Activated naive CD4-positive, alpha-beta T cell treated with anti-CD3 and anti-CD28 coated beads, Interleukin-2, amount 50 U/mL, for 24 hours (primary cell): ENCODE results near the gene RASGRP3.
A peak's percentile ranks its signal among the peaks of the same experiment; 100 is the strongest.

Experiments
- H3K27ac Mint-ChIP-seq: one replicate; pipeline ENCODE4 v1.8.0; 2021; ENCODE audit warnings: mild to moderate bottlenecking, mixed read lengths
- H3K27me3 Mint-ChIP-seq: one replicate; pipeline ENCODE4 v1.8.0; 2021; ENCODE audit warnings: mixed read lengths
- H3K36me3 Mint-ChIP-seq: one replicate; pipeline ENCODE4 v1.8.0; 2021; ENCODE audit warnings: mixed read lengths
- H3K4me1 Mint-ChIP-seq: one replicate; pipeline ENCODE4 v1.8.0; 2021; ENCODE audit warnings: mixed read lengths
- H3K4me3 Mint-ChIP-seq: one replicate; pipeline ENCODE4 v1.8.0; 2021; ENCODE audit warnings: mild to moderate bottlenecking, mixed read lengths
- H3K9me3 Mint-ChIP-seq: one replicate; pipeline ENCODE4 v1.8.0; 2021; ENCODE audit warnings: mixed read lengths

The RASGRP3 gene

GRCh38 chr2:33560017-33560416 is 83.6 kb downstream of the RASGRP3 start:
- Mint-ChIP-seq H3K4me1 (no peaks in the 10 kb centered on the region), H3K27ac (no peak overlapping the region), H3K9me3 (no peaks in the 10 kb centered on the region), H3K36me3 (peaks cover 13% of the 10 kb centered on the region), H3K4me3 (no peak overlapping the region), H3K27me3 (no peaks in the 10 kb centered on the region)

- peaks cover 13% of the 10 kb centered on the region for H3K36me3 Mint-ChIP-seq
- H3K9me3 Mint-ChIP-seq = no peaks in the 10 kb centered on the region
- H3K4me1 Mint-ChIP-seq = no peaks in the 10 kb centered on the region
- no peak overlapping the region for H3K27ac Mint-ChIP-seq
- H3K4me3 Mint-ChIP-seq = no peak overlapping the region
- no peaks in the 10 kb centered on the region for H3K27me3 Mint-ChIP-seq
Measured at GRCh38 chr2:33561872-33562271, 85.4 kb downstream of the RASGRP3 start.

GRCh38 chr2:33570681-33571080 is 94.2 kb downstream of the RASGRP3 start:
- no peaks in the 10 kb centered on the region for H3K36me3 Mint-ChIP-seq
- no peak overlapping the region for H3K4me3 Mint-ChIP-seq
- H3K9me3 Mint-ChIP-seq = no peaks in the 10 kb centered on the region
- no peaks in the 10 kb centered on the region for H3K27me3 Mint-ChIP-seq
- H3K27ac Mint-ChIP-seq = no peak overlapping the region
- H3K4me1 Mint-ChIP-seq = no peaks in the 10 kb centered on the region

- H3K4me1 Mint-ChIP-seq = no peaks in the 10 kb centered on the region
- H3K9me3 Mint-ChIP-seq = no peaks in the 10 kb centered on the region
- H3K4me3 Mint-ChIP-seq = no peak overlapping the region
- H3K27me3 Mint-ChIP-seq = no peaks in the 10 kb centered on the region
- H3K36me3 Mint-ChIP-seq = no peaks in the 10 kb centered on the region
- H3K27ac Mint-ChIP-seq = no peak overlapping the region
Measured at GRCh38 chr2:33573657-33574056, 97.2 kb downstream of the RASGRP3 start.

GRCh38 chr2:33577084-33577483 is 100.6 kb downstream of the RASGRP3 start:
- H3K4me1 Mint-ChIP-seq = peaks cover 6% of the 10 kb centered on the region
- H3K27ac Mint-ChIP-seq = no peak overlapping the region
- no peak overlapping the region for H3K4me3 Mint-ChIP-seq
- H3K27me3 Mint-ChIP-seq = no peaks in the 10 kb centered on the region
- H3K9me3 Mint-ChIP-seq = no peaks in the 10 kb centered on the region
- no peaks in the 10 kb centered on the region for H3K36me3 Mint-ChIP-seq

GRCh38 chr2:33577668-33578067 is 101.2 kb downstream of the RASGRP3 start:
- no peak overlapping the region for H3K27ac Mint-ChIP-seq
- H3K4me3 Mint-ChIP-seq = no peak overlapping the region
- no peaks in the 10 kb centered on the region for H3K27me3 Mint-ChIP-seq
- H3K36me3 Mint-ChIP-seq = no peaks in the 10 kb centered on the region
- no peaks in the 10 kb centered on the region for H3K9me3 Mint-ChIP-seq
- H3K4me1 Mint-ChIP-seq = peaks cover 12% of the 10 kb centered on the region

- Mint-ChIP-seq H3K27ac (no peak overlapping the region), H3K27me3 (no peaks in the 10 kb centered on the region), H3K9me3 (no peaks in the 10 kb centered on the region), H3K36me3 (no peaks in the 10 kb centered on the region), H3K4me3 (no peak overlapping the region), H3K4me1 (peaks cover 12% of the 10 kb centered on the region)
Measured at GRCh38 chr2:33579227-33579626, 102.8 kb downstream of the RASGRP3 start.

- Mint-ChIP-seq H3K4me1 (peaks cover 12% of the 10 kb centered on the region), H3K4me3 (no peak overlapping the region), H3K36me3 (peaks cover 5% of the 10 kb centered on the region)
Measured at GRCh38 chr2:33581872-33582271, 105.4 kb downstream of the RASGRP3 start.

GRCh38 chr2:33583194-33583938 is 106.9 kb downstream of the RASGRP3 start:
- peaks cover 5% of the 10 kb centered on the region for H3K36me3 Mint-ChIP-seq
- H3K27ac Mint-ChIP-seq = no peak overlapping the region
- H3K9me3 Mint-ChIP-seq = no peaks in the 10 kb centered on the region
- H3K4me1 Mint-ChIP-seq = peaks cover 12% of the 10 kb centered on the region
- no peak overlapping the region for H3K4me3 Mint-ChIP-seq
- H3K27me3 Mint-ChIP-seq = no peaks in the 10 kb centered on the region

More at GRCh38 chr2:33581872-33582271, 105.4 kb downstream of the RASGRP3 start:
- H3K27ac Mint-ChIP-seq = peak overlapping the region; percentile 41
- H3K9me3 Mint-ChIP-seq = no peaks in the 10 kb centered on the region
- H3K27me3 Mint-ChIP-seq = no peaks in the 10 kb centered on the region

- Mint-ChIP-seq H3K36me3 (peaks cover 13% of the 10 kb centered on the region), H3K4me3 (no peak overlapping the region), H3K27me3 (no peaks in the 10 kb centered on the region), H3K9me3 (no peaks in the 10 kb centered on the region), H3K4me1 (peaks cover 22% of the 10 kb centered on the region), H3K27ac (no peak overlapping the region)
Measured at GRCh38 chr2:33586766-33587165, 110.3 kb downstream of the RASGRP3 start.

GRCh38 chr2:33588232-33588631 is 111.8 kb downstream of the RASGRP3 start:
- H3K4me3 Mint-ChIP-seq = no peak overlapping the region
- H3K4me1 Mint-ChIP-seq = peaks cover 21% of the 10 kb centered on the region
- no peaks in the 10 kb centered on the region for H3K27me3 Mint-ChIP-seq
- H3K9me3 Mint-ChIP-seq = no peaks in the 10 kb centered on the region
- H3K27ac Mint-ChIP-seq = peak overlapping the region; percentile 35
- peaks cover 13% of the 10 kb centered on the region for H3K36me3 Mint-ChIP-seq

- peaks cover 17% of the 10 kb centered on the region for H3K36me3 Mint-ChIP-seq
Measured at GRCh38 chr2:33589444-33589843, 113.0 kb downstream of the RASGRP3 start.

GRCh38 chr2:33595385-33595784 is 118.9 kb downstream of the RASGRP3 start:
- H3K4me3 Mint-ChIP-seq = no peak overlapping the region

More at GRCh38 chr2:33589444-33589843, 113.0 kb downstream of the RASGRP3 start:
- Mint-ChIP-seq H3K4me1 (peaks cover 29% of the 10 kb centered on the region), H3K9me3 (no peaks in the 10 kb centered on the region), H3K4me3 (no peak overlapping the region), H3K27me3 (no peaks in the 10 kb centered on the region), H3K27ac (no peak overlapping the region)

GRCh38 chr2:33597026-33597425 is 120.6 kb downstream of the RASGRP3 start:
- no peaks in the 10 kb centered on the region for H3K27me3 Mint-ChIP-seq
- H3K4me3 Mint-ChIP-seq = peak overlapping the region; percentile 51
- H3K36me3 Mint-ChIP-seq = peaks cover 5% of the 10 kb centered on the region
- H3K27ac Mint-ChIP-seq = no peak overlapping the region
- peaks cover 47% of the 10 kb centered on the region for H3K4me1 Mint-ChIP-seq
- no peaks in the 10 kb centered on the region for H3K9me3 Mint-ChIP-seq

More at GRCh38 chr2:33595385-33595784, 118.9 kb downstream of the RASGRP3 start:
- Mint-ChIP-seq H3K9me3 (no peaks in the 10 kb centered on the region), H3K27ac (no peak overlapping the region), H3K27me3 (no peaks in the 10 kb centered on the region), H3K4me1 (peaks cover 54% of the 10 kb centered on the region), H3K36me3 (peaks cover 9% of the 10 kb centered on the region)

- H3K9me3 Mint-ChIP-seq = no peaks in the 10 kb centered on the region
- H3K4me3 Mint-ChIP-seq = peak overlapping the region; percentile 98
- H3K27ac Mint-ChIP-seq = peak overlapping the region; percentile 98
- no peaks in the 10 kb centered on the region for H3K27me3 Mint-ChIP-seq
- H3K4me1 Mint-ChIP-seq = peaks cover 36% of the 10 kb centered on the region
- H3K36me3 Mint-ChIP-seq = peaks cover 4% of the 10 kb centered on the region
Measured at GRCh38 chr2:33598561-33599174, 122.2 kb downstream of the RASGRP3 start.

GRCh38 chr2:33599175-33599942 is 122.9 kb downstream of the RASGRP3 start, which contains the start of gene FAM98A:
TSS of gene FAM98A (minus strand) at chr2:33599299. CDS start at chr2:33599221, 78 bp downstream.
- peaks cover 32% of the 10 kb centered on the region for H3K4me1 Mint-ChIP-seq
- H3K27me3 Mint-ChIP-seq = no peaks in the 10 kb centered on the region
- H3K27ac Mint-ChIP-seq = peak within 1 kb of the TSS; percentile 98
- peak within 1 kb of the TSS; percentile 98 for H3K4me3 Mint-ChIP-seq
- peaks cover 1% of the 10 kb centered on the region for H3K36me3 Mint-ChIP-seq
- no peaks in the 10 kb centered on the region for H3K9me3 Mint-ChIP-seq
